Gastrocnemius medialis (tissue), 4 donors: ENCODE measurements around the gene ENSA. TPM values are rescaled to one million over a fixed set of nuclear protein-coding genes. Genes with fewer than 3 reads are reported as not detected.
"Not testable (repeated sequence)": the region's sequence is repeated elsewhere in the genome, so short reads cannot be mapped to it uniquely, and the experiment has no call there.

Experiments used
- ATAC-seq, 2 donors: fragments of 150-250 bp; one replicate each; pipeline ENCODE4 v1.9.1; 2016
- DNase-seq, 2 donors: peaks; one replicate each; pipeline ENCODE4 v3.0.0-alpha.2; 2019
- H3K27ac ChIP-seq, 4 donors: fragments of 200-600 bp; sonication (generic); 1 replicate in 1 of 4; 2 replicates in 3 of 4; pipeline ENCODE4 v1.5.1; 2016 to 2018; ENCODE audit warnings: mild to moderate bottlenecking in 2 of 4, moderate library complexity in 1 of 4
- H3K27me3 ChIP-seq, 3 donors: fragments of 200-600 bp; sonication (generic) in 2 of 3; 1 replicate in 1 of 3; 2 replicates in 2 of 3; pipeline versions ENCODE4 v1.5.1 to v1.6.0; 2016 to 2019; ENCODE audit warnings: mild to moderate bottlenecking in 1 of 3, moderate library complexity in 1 of 3
- H3K36me3 ChIP-seq, 2 donors: fragments of 200-600 bp; sonication (generic) in 1 of 2; one replicate each; pipeline ENCODE4 v1.5.1; 2017 to 2018
- H3K4me1 ChIP-seq, 2 donors: fragments of 200-600 bp; sonication (generic) in 1 of 2; one replicate each; pipeline ENCODE4 v1.5.1; 2016 to 2017; ENCODE audit warnings: mild to moderate bottlenecking in 2 of 2
- H3K4me3 ChIP-seq, 4 donors: fragments of 200-600 bp; sonication (generic) in 3 of 4; 1 replicate in 1 of 4; 2 replicates in 3 of 4; pipeline ENCODE4 v1.5.1; 2016 to 2019; ENCODE audit warnings: mild to moderate bottlenecking in 2 of 4
- H3K9me3 ChIP-seq, 3 donors: fragments of 200-600 bp; sonication (generic) in 2 of 3; 1 replicate in 1 of 3; 2 replicates in 2 of 3; pipeline ENCODE4 v1.5.1; 2016 to 2019
- CTCF ChIP-seq, 5 experiments: fragments of 450-650 bp in 3 of 5; fragments of 200-600 bp in 2 of 5; sonication (generic) in 2 of 5; IDR thresholded peaks in 4 of 5; conservative IDR thresholded peaks in 1 of 5; 1 replicate in 4 of 5; 2 replicates in 1 of 5; pipeline ENCODE4 v1.5.1; 2016 to 2019; ENCODE audit warnings: antibody characterized with exemption in 5 of 5, mild to moderate bottlenecking in 3 of 5, moderate library complexity in 3 of 5
- POLR2A ChIP-seq, 2 donors: fragments of 450-650 bp; IDR thresholded peaks; one replicate each; pipeline ENCODE4 v1.6.1; 2017; ENCODE audit warnings: antibody characterized with exemption in 2 of 2, mild to moderate bottlenecking in 2 of 2, moderate library complexity in 2 of 2
- in situ Hi-C, 4 donors: fragments of 200-750 bp; cut with MboI; loops; one replicate each; pipeline versions ENCODE4 v1.15.0 to v1.8.0; 2017; ENCODE audit warnings: low sequenced_read_pairs in 4 of 4
- intact Hi-C: fragments of 100-400 bp; cut with DNase I; formaldehyde crosslinking; loops from one replicate; pipeline ENCODE4 v1.15.1; 2023; ENCODE audit warnings: low total_unique reads
- total RNA-seq, 4 donors: library from RNA; depleted of rRNA; stranded (reverse); fragments of >200 nt; gene quantifications; one replicate each; pipeline versions ENCODE4 v1.1.0 to v1.2.3, GENCODE V29; 2016

The ENSA gene
- total RNA-seq, 4 donors from 2014 or later: 164 to 302 (median 219) TPM

GRCh38 chr1:150649441-150650075 is 20.1 kb upstream of the ENSA start:
- peaks cover 0 to 37% of the 10 kb centered on the region in 2 donors for H3K36me3 ChIP-seq
- H3K4me3 ChIP-seq: no peak overlapping the region
- H3K27me3 ChIP-seq: no peaks in the 10 kb centered on the region
- H3K4me1 ChIP-seq: no peaks in the 10 kb centered on the region
- no peak for DNase-seq
- no peaks in the 10 kb centered on the region for H3K9me3 ChIP-seq
- H3K27ac ChIP-seq: no peak overlapping the region
- ATAC-seq: no peak
- TF ChIP-seq CTCF (IDR thresholded peaks at IDR 0.05 in 4 of 5, conservative IDR thresholded peaks at IDR 0.05 in 1 of 5) (no peak), POLR2A (IDR thresholded peaks at IDR 0.05) (no peak)
- in situ Hi-C loops (no loop called here), intact Hi-C loops (no loop called here)

- intact Hi-C loops (no loop called here), in situ Hi-C loops (no loop called here)
- no peak for TF ChIP-seq CTCF (IDR thresholded peaks at IDR 0.05 in 4 of 5, conservative IDR thresholded peaks at IDR 0.05 in 1 of 5)
- no peak for TF ChIP-seq POLR2A (IDR thresholded peaks at IDR 0.05)
- no peak overlapping the region for H3K27ac ChIP-seq
- DNase-seq: no peak
- ATAC-seq: no peak
- H3K4me1 ChIP-seq: no peaks in the 10 kb centered on the region
- no peak overlapping the region for H3K4me3 ChIP-seq
- H3K36me3 ChIP-seq: peaks cover 0 to 16% of the 10 kb centered on the region in 2 donors
- no peaks in the 10 kb centered on the region for H3K9me3 ChIP-seq
- H3K27me3 ChIP-seq: no peaks in the 10 kb centered on the region
These were observed 12.9 kb upstream of the ENSA start for GRCh38 chr1:150642296-150642695.

GRCh38 chr1:150641126-150641815 is 11.9 kb upstream of the ENSA start:
- H3K27me3 ChIP-seq, DNase-seq, H3K27ac ChIP-seq, H3K9me3 ChIP-seq, H3K36me3 ChIP-seq, intact Hi-C loops, H3K4me1 ChIP-seq, in situ Hi-C loops, H3K4me3 ChIP-seq, ATAC-seq: not testable (repeated sequence)

- in situ Hi-C loops: not testable (repeated sequence)
These were observed 9.0 kb upstream of the ENSA start for GRCh38 chr1:150638430-150638829.

GRCh38 chr1:150634839-150635622 is 5.6 kb upstream of the ENSA start:
- DNase-seq, H3K36me3 ChIP-seq, H3K9me3 ChIP-seq, H3K27ac ChIP-seq, H3K4me3 ChIP-seq, in situ Hi-C loops, H3K27me3 ChIP-seq, H3K4me1 ChIP-seq, intact Hi-C loops, ATAC-seq: not testable (repeated sequence)

More at GRCh38 chr1:150638430-150638829, 9.0 kb upstream of the ENSA start:
- H3K4me3 ChIP-seq, H3K27ac ChIP-seq, DNase-seq, ATAC-seq, H3K27me3 ChIP-seq, intact Hi-C loops, H3K9me3 ChIP-seq, H3K36me3 ChIP-seq, H3K4me1 ChIP-seq: not testable (repeated sequence)

- in situ Hi-C loops: loop anchor here in 3 of 4 donors (5.0 to 10.0 kb wide), 2 partner anchors 64 to 66 kb away; no protein-coding TSS in a partner anchor
- TF ChIP-seq POLR2A (IDR thresholded peaks at IDR 0.05): no peak
- TF ChIP-seq CTCF (IDR thresholded peaks at IDR 0.05 in 4 of 5, conservative IDR thresholded peaks at IDR 0.05 in 1 of 5): no peak
- peak in 1 of 2 donors; percentile 1 for ATAC-seq
- Histone ChIP-seq H3K36me3 (peaks cover 0 to 37% of the 10 kb centered on the region in 2 donors), H3K27me3 (no peaks in the 10 kb centered on the region), H3K4me3 (peak overlapping the region; percentile 77 to 92 (median 80)), H3K9me3 (no peaks in the 10 kb centered on the region), H3K27ac (peak overlapping the region; percentile 95 to 99 (median 97)), H3K4me1 (peaks cover 17 to 25% of the 10 kb centered on the region in 2 donors)
- intact Hi-C loops: loop anchor here (1.0 to 5.0 kb wide), 7 partner anchors 49 to 379 kb away; partner anchors contain the start of genes ARNT, GOLPH3L, MCL1 and MINDY1
- no peak for DNase-seq
These were observed 672 bp downstream of the ENSA start for GRCh38 chr1:150628766-150629114.
